Panc1 (cell line): ENCODE results near the gene PBOV1. TPM values are rescaled to one million over a fixed set of nuclear protein-coding genes. Genes with fewer than 3 reads are reported as not detected.

Source experiments
- ATAC-seq: fragments of 200-7000 bp; cut with Tn5 transposase; 2 replicates; pipeline ENCODE4 v1.9.1; 2020; ENCODE audit warnings: mild to moderate bottlenecking, moderate library complexity
- BruUV-seq: library from RNA; stranded (reverse); fragments of 400-500 nt; replicated peaks from 2 replicates; lab custom pipeline; 2021; lab: Mats Ljungman, UMichigan
- CTCF ChIA-PET: fragments of 300-600 bp; sonication (Branson Sonifier 250); formaldehyde crosslinking; loops from one replicate; lab custom pipeline; 2022; ENCODE audit warnings: antibody characterized with exemption; lab: Charles Lee
- POLR2A ChIA-PET: fragments of 300-600 bp; sonication (Branson Sonifier 250); formaldehyde crosslinking; loops from one replicate; lab custom pipeline; 2022; ENCODE audit warnings: antibody characterized with exemption; lab: Charles Lee
- DNase-seq: peaks from one replicate; pipeline ENCODE4 v3.0.0-alpha.2; 2010; ENCODE audit warnings: low read depth, low spot score
- H3K27ac ChIP-seq: 2 replicates; pipeline ENCODE4 v1.5.1; 2011; ENCODE audit warnings: mild to moderate bottlenecking, low read length, inconsistent platforms
- H3K27me3 ChIP-seq: fragments of 200-500 bp; sonication (Bioruptor generic); 2 replicates; pipeline ENCODE4 v1.6.0; 2014; ENCODE audit warnings: low read length, inconsistent platforms; ENCODE audit not compliant: control insufficient read depth, insufficient read depth
- H3K36me3 ChIP-seq: fragments of 200-500 bp; sonication (Bioruptor generic); 2 replicates; pipeline ENCODE4 v1.5.1; 2014; ENCODE audit warnings: inconsistent platforms, mild to moderate bottlenecking, low read length, moderate library complexity; ENCODE audit not compliant: control insufficient read depth, insufficient read depth
- H3K4me1 ChIP-seq: 2 replicates; pipeline ENCODE4 v1.5.1; 2011; ENCODE audit warnings: inconsistent platforms, mild to moderate bottlenecking, low read length, moderate library complexity; ENCODE audit not compliant: control insufficient read depth, insufficient read depth
- H3K4me3 ChIP-seq, 2 experiments: 2 replicates each; pipeline ENCODE4 v1.5.1; 2011 to 2012; ENCODE audit warnings: low read depth in 2 of 2, low read length in 2 of 2, mild to moderate bottlenecking in 2 of 2, inconsistent platforms in 1 of 2, moderate library complexity in 1 of 2
- H3K9me3 ChIP-seq: fragments of 200-500 bp; sonication (Bioruptor generic); 2 replicates; pipeline ENCODE4 v1.5.1; 2014; ENCODE audit warnings: low read depth, mild to moderate bottlenecking, inconsistent platforms, low read length, moderate library complexity; ENCODE audit not compliant: control insufficient read depth, insufficient read depth
- CTCF ChIP-seq: fragments of 450-650 bp; IDR thresholded peaks from 2 replicates; pipeline ENCODE4 v1.5.1; 2017; ENCODE audit warnings: mild to moderate bottlenecking
- POLR2AphosphoS5 ChIP-seq: IDR thresholded peaks from 2 replicates; pipeline ENCODE4 v1.6.1; 2012; ENCODE audit warnings: mild to moderate bottlenecking, low read depth, low read length, moderate library complexity
- REST ChIP-seq, 2 experiments: IDR thresholded peaks; 2 replicates each; pipeline ENCODE4 v1.6.1; 2011 to 2012; ENCODE audit warnings: low read depth in 2 of 2, control low read depth in 1 of 2, low read length in 1 of 2, mild to moderate bottlenecking in 1 of 2, moderate library complexity in 1 of 2; ENCODE audit not compliant: insufficient read depth in 1 of 2
- SIN3A ChIP-seq: IDR thresholded peaks from 2 replicates; pipeline ENCODE4 v1.6.1; 2012; ENCODE audit warnings: low read depth, mild to moderate bottlenecking, low read length, moderate library complexity, borderline replicate concordance; ENCODE audit not compliant: insufficient read depth
- TCF7L2 ChIP-seq: IDR thresholded peaks from 2 replicates; pipeline ENCODE4 v1.6.1; 2011; ENCODE audit warnings: mild to moderate bottlenecking, low read depth, low read length, inconsistent platforms
- in situ Hi-C: cut with HindIII; loops from 2 replicates; pipeline ENCODE4 v1.10.0; 2016; ENCODE audit warnings: low sequenced_read_pairs, low pct_unique_long_range_greater_than_20kb
- intact Hi-C: fragments of 100-400 bp; cut with micrococcal nuclease; formaldehyde crosslinking; loops from one replicate; pipeline ENCODE4 v1.10.0; 2022; ENCODE audit not compliant: unreplicated experiment
- total RNA-seq: library from RNA; stranded (reverse); gene quantifications from one replicate; pipeline ENCODE4 v1.2.1, GENCODE V29; 2021; ENCODE audit not compliant: unreplicated experiment

The PBOV1 gene
- total RNA-seq, 1 experiment from 2014 or later: not detected

GRCh38 chr6:138242987-138243592, 24.8 kb upstream of the PBOV1 start:
- DNase-seq: no peak
- Histone ChIP-seq H3K4me1 (no peaks in the 10 kb centered on the region), H3K27me3 (peaks cover 16% of the 10 kb centered on the region), H3K36me3 (no peaks in the 10 kb centered on the region), H3K27ac (no peak overlapping the region), H3K4me3 (no peak overlapping the region), H3K9me3 (no peaks in the 10 kb centered on the region)
- POLR2A ChIA-PET: no interaction called here
- CTCF ChIA-PET: no interaction called here
- in situ Hi-C loops (no loop called here), intact Hi-C loops (no loop called here)
- BruUV-seq: no TSS peak
- TF ChIP-seq SIN3A (no peak), POLR2AphosphoS5 (no peak), TCF7L2 (no peak), REST (IDR thresholded peaks at IDR 0.05; ENCODE audit: insufficient read depth in 1 of 2, low read depth in 2 of 2, low read length in 1 of 2) (no peak), CTCF (no peak)
- ATAC-seq: no peak

GRCh38 chr6:138241934-138242333, 23.6 kb upstream of the PBOV1 start:
- DNase-seq (no peak), ATAC-seq (no peak)
- in situ Hi-C loops (no loop called here), intact Hi-C loops (no loop called here)
- POLR2A ChIA-PET: no interaction called here
- TF ChIP-seq TCF7L2: no peak
- no peak for TF ChIP-seq SIN3A
- TF ChIP-seq REST (IDR thresholded peaks at IDR 0.05; ENCODE audit: insufficient read depth in 1 of 2, low read depth in 2 of 2, low read length in 1 of 2): no peak
- TF ChIP-seq POLR2AphosphoS5: no peak
- TF ChIP-seq CTCF: no peak
- Histone ChIP-seq H3K36me3 (no peaks in the 10 kb centered on the region), H3K4me3 (no peak overlapping the region), H3K9me3 (no peaks in the 10 kb centered on the region), H3K27me3 (peaks cover 15% of the 10 kb centered on the region), H3K27ac (no peak overlapping the region), H3K4me1 (no peaks in the 10 kb centered on the region)
- no TSS peak for BruUV-seq
- CTCF ChIA-PET: interaction anchor here (0.6 kb wide), 1 partner anchor 375 kb away, joined by 5 read pairs; no protein-coding TSS in a partner anchor
